Endothelial cell of umbilical vein (primary cell): Measurements from ENCODE around the gene PARK7. TPM values are rescaled to one million over a fixed set of nuclear protein-coding genes. Genes with fewer than 3 reads are reported as not detected.

Experiments
- BruUV-seq: library from RNA; stranded (reverse); fragments of 400-500 nt; replicated peaks from 2 replicates; lab custom pipeline; 2021; lab: Mats Ljungman, UMichigan
- CTCF ChIA-PET: fragments of 300-600, 350-600 bp; sonication (Branson Sonifier 250); formaldehyde crosslinking; loops from one replicate; lab custom pipeline; 2021; ENCODE audit warnings: antibody characterized with exemption, inconsistent platforms; lab: Charles Lee
- POLR2A ChIA-PET: fragments of 300-600, 350-600 bp; sonication (Branson Sonifier 250); formaldehyde crosslinking; loops from one replicate; lab custom pipeline; 2021; ENCODE audit warnings: antibody characterized with exemption, inconsistent platforms; lab: Charles Lee
- DNase-seq: peaks from one replicate; pipeline ENCODE4 v3.0.0-alpha.2; 2011; ENCODE audit warnings: low read depth, low spot score
- FAIRE-seq: peaks from 2 replicates; lab custom pipeline; 2011; peaks lifted over from hg19 to GRCh38; lab: Jason Lieb, UNC
- H2AFZ ChIP-seq: 2 replicates; pipeline ENCODE4 v1.6.0; 2012; ENCODE audit warnings: low read depth, low read length, control low read depth, inconsistent platforms
- H3K27ac ChIP-seq: 2 replicates; pipeline ENCODE4 v1.5.1; 2011; ENCODE audit warnings: low read depth, mild to moderate bottlenecking, control low read depth, low read length, moderate library complexity; ENCODE audit not compliant: insufficient read depth
- H3K27me3 ChIP-seq, 2 experiments: 2 replicates each; pipeline versions ENCODE4 v1.6.0 to v1.6.1; 2011; ENCODE audit warnings: low read length in 2 of 2, mixed read lengths in 1 of 2; ENCODE audit not compliant: control insufficient read depth in 2 of 2, insufficient read depth in 2 of 2
- H3K36me3 ChIP-seq, 2 experiments: 2 replicates in 1 of 2; 3 replicates in 1 of 2; pipeline ENCODE4 v1.5.1; 2011; ENCODE audit warnings: low read length in 2 of 2, mild to moderate bottlenecking in 1 of 2, moderate library complexity in 1 of 2; ENCODE audit not compliant: control insufficient read depth in 2 of 2, insufficient read depth in 2 of 2; ENCODE audit errors: extremely low read depth in 1 of 2
- H3K4me1 ChIP-seq: 3 replicates; pipeline ENCODE4 v1.5.1; 2011; ENCODE audit warnings: mild to moderate bottlenecking, low read length; ENCODE audit not compliant: control insufficient read depth, insufficient read depth; ENCODE audit errors: extremely low read depth
- H3K4me2 ChIP-seq: 2 replicates; pipeline ENCODE4 v1.6.1; 2011; ENCODE audit warnings: low read length, control low read depth, mixed read lengths; ENCODE audit not compliant: insufficient read depth
- H3K4me3 ChIP-seq, 3 experiments: fragments of 200-600 bp in 1 of 3; sonication (generic), shearing (Covaris generic) in 1 of 3; replicated peaks in 1 of 3; 2 replicates each; pipeline ENCODE4 v1.5.1; 2011 to 2016; ENCODE audit warnings: control low read depth in 3 of 3, low read length in 3 of 3, mild to moderate bottlenecking in 2 of 3, inconsistent platforms in 1 of 3, low read depth in 1 of 3, moderate library complexity in 1 of 3; ENCODE audit not compliant: insufficient read depth in 1 of 3
- H3K79me2 ChIP-seq: 2 replicates; pipeline ENCODE4 v1.6.0; 2012; ENCODE audit warnings: low read length, inconsistent platforms; ENCODE audit not compliant: control insufficient read depth, insufficient read depth
- H3K9ac ChIP-seq: replicated peaks from 2 replicates; pipeline ENCODE3; 2011; ENCODE audit warnings: low read length, control low read depth; ENCODE audit not compliant: insufficient read depth; ENCODE audit errors: extremely low read depth
- H3K9me1 ChIP-seq: replicated peaks from 3 replicates; pipeline ENCODE4 v1.6.0; 2011; ENCODE audit warnings: mild to moderate bottlenecking, low read length; ENCODE audit not compliant: control insufficient read depth, insufficient read depth; ENCODE audit errors: extremely low read depth
- H3K9me3 ChIP-seq: replicated peaks from 2 replicates; pipeline ENCODE4 v1.5.1; 2012; ENCODE audit warnings: low read length, inconsistent platforms; ENCODE audit not compliant: control insufficient read depth, insufficient read depth
- H4K20me1 ChIP-seq: replicated peaks from 2 replicates; pipeline ENCODE3; 2011; ENCODE audit warnings: mild to moderate bottlenecking, low read length; ENCODE audit not compliant: control insufficient read depth, insufficient read depth; ENCODE audit errors: extremely low read depth
- CTCF ChIP-seq, 2 donors: IDR thresholded peaks; 1 replicate in 1 of 2; 2 replicates in 1 of 2; pipeline ENCODE4 v1.5.1; 2011; ENCODE audit warnings: low read length in 2 of 2, mild to moderate bottlenecking in 2 of 2, moderate library complexity in 2 of 2, control low read depth in 1 of 2, inconsistent platforms in 1 of 2, low read depth in 1 of 2; ENCODE audit not compliant: insufficient read depth in 1 of 2; ENCODE audit errors: extremely low read depth in 1 of 2
- EZH2 ChIP-seq: IDR thresholded peaks from 2 replicates; pipeline ENCODE4 v1.6.1; 2012; ENCODE audit warnings: borderline replicate concordance, low read depth, mild to moderate bottlenecking, moderate library complexity, low read length, inconsistent platforms; ENCODE audit not compliant: severe bottlenecking
- FOS ChIP-seq: IDR thresholded peaks from 2 replicates; pipeline ENCODE4 v1.6.1; 2011; ENCODE audit warnings: mild to moderate bottlenecking, low read length, moderate library complexity, borderline replicate concordance; ENCODE audit not compliant: insufficient read depth
- GATA2 ChIP-seq: IDR thresholded peaks from 2 replicates; pipeline ENCODE4 v1.7.0; 2011; ENCODE audit warnings: low read depth, mild to moderate bottlenecking, moderate library complexity, mixed read lengths, low read length; ENCODE audit not compliant: insufficient read length, insufficient read depth
- JUN ChIP-seq: IDR thresholded peaks from 2 replicates; pipeline ENCODE4 v1.6.1; 2011; ENCODE audit warnings: borderline replicate concordance, low read depth; ENCODE audit not compliant: insufficient read length, insufficient read depth
- MAX ChIP-seq: IDR thresholded peaks from 2 replicates; pipeline ENCODE4 v1.6.1; 2011; ENCODE audit not compliant: insufficient read depth, insufficient read length
- MYC ChIP-seq: IDR thresholded peaks from one replicate; pipeline ENCODE4 v1.6.1; 2011; ENCODE audit warnings: mild to moderate bottlenecking, low read depth, low read length
- POLR2A ChIP-seq: IDR thresholded peaks from 2 replicates; pipeline ENCODE4 v1.6.1; 2012; ENCODE audit warnings: low read depth, mild to moderate bottlenecking, control low read depth, low read length
- POLR2AphosphoS5 ChIP-seq: IDR thresholded peaks from 2 replicates; pipeline ENCODE4 v1.6.1; 2012; ENCODE audit warnings: low read depth, mild to moderate bottlenecking, control low read depth, low read length, moderate library complexity; ENCODE audit not compliant: insufficient read depth
- dilution Hi-C: fragments of 300-500 bp; cut with MboI; formaldehyde crosslinking; loops from one replicate; pipeline ENCODE4 v1.15.0; 2019; ENCODE audit warnings: low sequenced_read_pairs; ENCODE audit not compliant: extremely low pct_ligation_motif_present
- intact Hi-C: fragments of 100-400 bp; cut with micrococcal nuclease; formaldehyde crosslinking; loops from one replicate; pipeline ENCODE4 v1.10.0; 2022
- polyA plus RNA-seq, 4 experiments: library from polyadenylated mRNA; depleted of rRNA in 3 of 4; stranded (reverse) in 3 of 4; unstranded in 1 of 4; fragments of >200 nt; gene quantifications; 2 replicates each; pipeline versions ENCODE4 v1.2.1 to v1.2.3, GENCODE V29; 2011 to 2012; ENCODE audit warnings: missing spikeins in 1 of 4
- total RNA-seq: library from RNA; stranded (reverse); gene quantifications from 2 replicates; pipeline ENCODE4 v1.2.3, GENCODE V29; 2021

The PARK7 gene
- total and polyA plus RNA-seq, 2 donors (not counting 3 experiments of a cell fraction or from before 2014, with no cell fraction given), result 203 to 294 TPM

DNA sequence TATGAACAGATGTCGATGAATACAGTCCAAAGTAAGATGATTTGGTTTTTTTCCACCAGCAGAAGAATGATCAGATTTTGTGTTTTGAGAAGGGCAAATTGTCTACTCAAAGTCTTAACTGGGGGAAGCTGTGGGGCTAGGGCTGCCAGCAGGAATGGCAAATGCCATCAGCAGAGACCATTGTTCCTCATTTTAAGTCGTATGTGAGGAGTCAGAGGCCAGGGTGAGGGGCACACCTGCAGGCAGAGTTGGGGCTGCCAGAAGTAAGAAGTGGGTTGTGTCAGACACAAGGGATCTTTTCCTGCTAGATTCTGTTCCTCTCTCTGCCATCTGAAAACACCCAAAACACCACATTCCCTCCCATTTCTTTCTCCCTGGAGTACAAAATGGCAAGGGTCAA, 8.7 kb downstream of the PARK7 start:
- Histone ChIP-seq H3K9me1 (no peaks in the 10 kb centered on the region), H3K27ac (no peak overlapping the region), H3K9ac (no peak overlapping the region), H4K20me1 (peaks cover 2% of the 10 kb centered on the region), H3K79me2 (peaks cover 21% of the 10 kb centered on the region), H3K36me3 (peaks cover 23% of the 10 kb centered on the region in 2 experiments), H3K4me2 (no peak overlapping the region), H3K27me3 (no peaks in the 10 kb centered on the region), H2AFZ (no peak overlapping the region), H3K4me1 (no peaks in the 10 kb centered on the region), H3K9me3 (no peaks in the 10 kb centered on the region), H3K4me3 (no peak overlapping the region)
- intact Hi-C loops, result no loop called here
- FAIRE-seq, result no peak
- no peak for TF ChIP-seq FOS
- TF ChIP-seq CTCF (IDR thresholded peaks at IDR 0.05; ENCODE audit: extremely low read depth in 1 of 2, insufficient read depth in 1 of 2, low read depth in 1 of 2, low read length in 2 of 2), result no peak
- TF ChIP-seq EZH2, result no peak
- TF ChIP-seq POLR2A, result no peak
- no peak for TF ChIP-seq GATA2
- no peak for TF ChIP-seq MYC
- no peak for TF ChIP-seq POLR2AphosphoS5
- no peak for TF ChIP-seq JUN
- TF ChIP-seq MAX, result no peak
- BruUV-seq, result no TSS peak
- dilution Hi-C loops, result no loop called here
- CTCF ChIA-PET, result no interaction called here
- no peak for DNase-seq
- POLR2A ChIA-PET, result no interaction called here
